HepG2 (cell line): ENCODE measurements around the gene GYG1. TPM values are rescaled to one million over a fixed set of nuclear protein-coding genes. Genes with fewer than 3 reads are reported as not detected.

ENCODE experiments used
- ATAC-seq: fragments of 200-7000 bp; cut with Tn5 transposase; 3 replicates; pipeline ENCODE4 v1.9.1; 2020; ENCODE audit warnings: mild to moderate bottlenecking, moderate library complexity
- BruUV-seq: library from RNA; stranded (reverse); fragments of 400-500 nt; replicated peaks from 2 replicates; lab custom pipeline; 2021; lab: Mats Ljungman, UMichigan
- CTCF ChIA-PET: fragments of 300-600 bp; formaldehyde crosslinking; extraction: SDS; loops from one replicate; lab custom pipeline; 2021; ENCODE audit warnings: low total read pairs, inconsistent platforms, low intra/inter-chr PET ratio; lab: Yijun Ruan, JAX
- POLR2A ChIA-PET: fragments of 350-600 bp; sonication (Branson Sonifier 250); formaldehyde crosslinking; loops from one replicate; lab custom pipeline; 2020; ENCODE audit warnings: antibody characterized with exemption, inconsistent platforms; lab: Yijun Ruan, JAX
- DNase-seq: peaks from one replicate; pipeline ENCODE4 v3.0.0-alpha.2; 2015; ENCODE audit warnings: low spot score
- FAIRE-seq: peaks from 3 replicates; lab custom pipeline; 2011; peaks lifted over from hg19 to GRCh38; lab: Jason Lieb, UNC
- H2AFZ ChIP-seq: one replicate; pipeline ENCODE4 v1.6.1; 2011; ENCODE audit warnings: low read length, inconsistent platforms
- H3K27ac ChIP-seq: fragments of 300-600 bp; 3 replicates; pipeline ENCODE4 v1.8.0; 2011; ENCODE audit warnings: mixed run types, mild to moderate bottlenecking, mixed read lengths, low read length, inconsistent platforms; ENCODE audit not compliant: insufficient read depth; ENCODE audit errors: extremely low read length
- H3K27me3 ChIP-seq, 2 experiments: fragments of 200-600 bp in 1 of 2; 2 replicates in 1 of 2; 3 replicates in 1 of 2; pipeline versions ENCODE4 v1.6.0 to v1.8.0; 2011; ENCODE audit warnings: low read length in 2 of 2, mild to moderate bottlenecking in 2 of 2, moderate library complexity in 2 of 2, inconsistent platforms in 1 of 2; ENCODE audit not compliant: insufficient read depth in 2 of 2, control insufficient read depth in 1 of 2
- H3K36me3 ChIP-seq, 2 experiments: fragments of 200-600 bp in 1 of 2; replicated peaks in 1 of 2; 2 replicates in 1 of 2; 3 replicates in 1 of 2; pipeline versions ENCODE4 v1.5.1 to v1.8.0; 2011; ENCODE audit warnings: low read length in 2 of 2, inconsistent platforms in 1 of 2; ENCODE audit not compliant: insufficient read depth in 2 of 2, control insufficient read depth in 1 of 2
- H3K4me1 ChIP-seq: 2 replicates; pipeline ENCODE4 v1.5.1; 2012; ENCODE audit warnings: low read length, inconsistent platforms; ENCODE audit not compliant: insufficient read depth
- H3K4me2 ChIP-seq: 2 replicates; pipeline ENCODE4 v1.6.0; 2011; ENCODE audit warnings: low read depth, low read length, inconsistent platforms
- H3K4me3 ChIP-seq, 3 experiments: fragments of 200-600 bp in 1 of 3; sonication (generic), shearing (Covaris generic) in 1 of 3; replicated peaks in 1 of 3; 2 replicates each; pipeline ENCODE4 v1.5.1; 2011 to 2016; ENCODE audit warnings: low read length in 3 of 3, inconsistent platforms in 2 of 3, low read depth in 2 of 3, mild to moderate bottlenecking in 2 of 3, control low read depth in 1 of 3, mixed read lengths in 1 of 3; ENCODE audit not compliant: insufficient read depth in 1 of 3
- H3K79me2 ChIP-seq: one replicate; pipeline ENCODE4 v1.6.1; 2011; ENCODE audit warnings: low read length, inconsistent platforms; ENCODE audit not compliant: insufficient read depth
- H3K9ac ChIP-seq: 2 replicates; pipeline ENCODE4 v1.6.0; 2011; ENCODE audit warnings: mild to moderate bottlenecking, low read depth, low read length, inconsistent platforms; ENCODE audit not compliant: insufficient read depth
- H3K9me3 ChIP-seq: 2 replicates; pipeline ENCODE4 v1.5.1; 2012; ENCODE audit warnings: mild to moderate bottlenecking, low read length
- H4K20me1 ChIP-seq: 2 replicates; pipeline ENCODE4 v1.6.0; 2011; ENCODE audit warnings: inconsistent platforms, mild to moderate bottlenecking, low read length, moderate library complexity; ENCODE audit not compliant: insufficient read depth
- ATAD3A ChIP-seq: sonication (generic); formaldehyde crosslinking; IDR thresholded peaks from 2 replicates; pipeline ENCODE4 v1.4.0; 2020; ENCODE audit warnings: missing genetic modification reagents
- KDM6A ChIP-seq: IDR thresholded peaks from 2 replicates; pipeline ENCODE4 v1.6.1; 2016; ENCODE audit warnings: low read depth
- NKX3-1 ChIP-seq: sonication (generic); formaldehyde crosslinking; IDR thresholded peaks from 2 replicates; pipeline ENCODE4 v1.5.0; 2020; ENCODE audit warnings: missing genetic modification reagents
- SMARCE1 ChIP-seq: fragments of 450-650 bp; IDR thresholded peaks from 2 replicates; pipeline ENCODE4 v1.6.1; 2017; ENCODE audit warnings: borderline replicate concordance
- TBP ChIP-seq: sonication (generic); formaldehyde crosslinking; IDR thresholded peaks from 2 replicates; pipeline ENCODE4 v1.5.0; 2020; ENCODE audit warnings: missing genetic modification reagents
- ZIK1 ChIP-seq: sonication (generic); formaldehyde crosslinking; IDR thresholded peaks from 2 replicates; pipeline ENCODE4 v1.5.0; 2020; ENCODE audit warnings: mild to moderate bottlenecking, low read depth, missing genetic modification reagents, borderline replicate concordance
- ZNF350 ChIP-seq: sonication (generic); formaldehyde crosslinking; IDR thresholded peaks from 2 replicates; pipeline ENCODE4 v1.4.0; 2020; ENCODE audit warnings: mild to moderate bottlenecking, low read depth, missing genetic modification reagents, borderline replicate concordance
- ZNF572 ChIP-seq: sonication (generic); formaldehyde crosslinking; IDR thresholded peaks from 2 replicates; pipeline ENCODE4 v1.5.1; 2020; ENCODE audit warnings: mild to moderate bottlenecking, missing genetic modification reagents
- ZNF784 ChIP-seq: sonication (generic); formaldehyde crosslinking; IDR thresholded peaks from 2 replicates; pipeline ENCODE4 v1.5.1; 2020; ENCODE audit warnings: missing genetic modification reagents, mild to moderate bottlenecking, borderline replicate concordance
- WGBS: methylation state at CpG from one replicate; pipeline ENCODE4 v1.1.6; 2017; ENCODE audit warnings: low lambda C conversion rate; 5-methylcytosine and 5-hydroxymethylcytosine counted together
- in situ Hi-C: cut with HindIII; loops from 2 replicates; pipeline ENCODE4 v1.10.0; 2017; ENCODE audit warnings: low pct_unique_long_range_greater_than_20kb; ENCODE audit not compliant: extremely low pct_ligation_motif_present
- intact Hi-C: fragments of 100-400 bp; cut with micrococcal nuclease; formaldehyde crosslinking; loops from one replicate; pipeline ENCODE4 v1.10.0; 2022; ENCODE audit not compliant: unreplicated experiment
- polyA plus RNA-seq, 8 experiments: library from polyadenylated mRNA; depleted of rRNA in 3 of 8; stranded (reverse) in 7 of 8; unstranded in 1 of 8; fragments of >200 nt; fragmentation: Illumina TruSeq in 4 of 8; extraction: Trizol in 4 of 8; gene quantifications; 2 replicates each; pipeline versions ENCODE4 v1.2.1 to v1.2.3, GENCODE V29; 2011 to 2016; ENCODE audit warnings: low read depth in 4 of 8, missing spikeins in 1 of 8, mixed read lengths in 1 of 8; ENCODE audit not compliant: insufficient read depth in 1 of 8
- total RNA-seq, 5 experiments: library from RNA; depleted of rRNA; stranded (reverse); fragments of >200 nt; fragmentation: Illumina TruSeq; extraction: Trizol; gene quantifications; 2 replicates each; pipeline ENCODE4 v1.2.3, GENCODE V29; 2016; ENCODE audit warnings: low read depth in 1 of 5
- TF ChIP-seq, protein P1 (sequence below): sonication (generic); formaldehyde crosslinking; IDR thresholded peaks from 2 replicates; pipeline ENCODE4 v1.8.1; 2023; ENCODE audit warnings: mild to moderate bottlenecking, missing genetic modification reagents
- TF ChIP-seq, protein P2 (sequence below), 2 experiments: IDR thresholded peaks; 2 replicates each; pipeline ENCODE4 v1.6.1; 2011 to 2012; ENCODE audit warnings: low read length in 2 of 2, borderline replicate concordance in 1 of 2, low read depth in 1 of 2, mild to moderate bottlenecking in 1 of 2, moderate library complexity in 1 of 2

GYG1 gene
- total and polyA plus RNA-seq, 2 of the 13 experiments (the other 11 are each of a cell fraction or from before 2014, with no cell fraction given) = 15.7 to 28.1 TPM

DNA sequence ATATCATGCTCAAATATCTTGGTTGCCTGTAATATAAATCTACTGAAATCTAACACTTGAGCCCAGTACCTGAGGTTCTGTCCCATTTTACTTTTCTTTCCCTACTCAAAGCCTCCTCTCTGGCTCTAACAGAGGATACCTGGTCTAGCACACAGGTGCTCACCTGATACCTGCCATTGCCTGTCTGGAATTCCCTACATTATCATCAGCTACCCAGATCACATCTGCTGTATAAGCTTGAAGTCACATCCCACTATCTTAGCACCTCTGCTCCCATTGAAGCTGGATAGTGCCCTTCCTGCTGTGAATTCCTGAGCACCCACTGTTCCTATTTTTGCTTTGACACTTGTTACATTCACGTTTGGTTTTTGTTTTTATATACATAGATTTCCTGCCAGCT is 30.5 kb downstream of the GYG1 start:
- FAIRE-seq (no peak), DNase-seq (no peak), ATAC-seq (no peak)
- no TSS peak for BruUV-seq
- WGBS = 80% methylated on average over 1 of the region's 1 CpG
- Histone ChIP-seq H3K27ac (no peak overlapping the region), H3K79me2 (no peaks in the 10 kb centered on the region), H3K4me1 (peaks cover 23% of the 10 kb centered on the region), H3K27me3 (no peaks in the 10 kb centered on the region), H3K4me3 (no peak overlapping the region), H3K9ac (no peak overlapping the region), H2AFZ (no peak overlapping the region), H4K20me1 (no peaks in the 10 kb centered on the region), H3K9me3 (peaks cover 8% of the 10 kb centered on the region; the same call in 1 of the 2 replicates), H3K4me2 (no peak overlapping the region), H3K36me3 (peaks cover 3 to 26% of the 10 kb centered on the region in 2 experiments; a peak in 3 of 5 replicates)
- POLR2A ChIA-PET = no interaction called here
- no peak for TF ChIP-seq KDM6A
- no peak for TF ChIP-seq ZNF572 (CRISPR knock-in tag)
- no peak for TF ChIP-seq NKX3-1
- no peak for TF ChIP-seq SMARCE1
- no peak for TF ChIP-seq TBP (CRISPR knock-in tag)
- TF ChIP-seq, protein P1, sequence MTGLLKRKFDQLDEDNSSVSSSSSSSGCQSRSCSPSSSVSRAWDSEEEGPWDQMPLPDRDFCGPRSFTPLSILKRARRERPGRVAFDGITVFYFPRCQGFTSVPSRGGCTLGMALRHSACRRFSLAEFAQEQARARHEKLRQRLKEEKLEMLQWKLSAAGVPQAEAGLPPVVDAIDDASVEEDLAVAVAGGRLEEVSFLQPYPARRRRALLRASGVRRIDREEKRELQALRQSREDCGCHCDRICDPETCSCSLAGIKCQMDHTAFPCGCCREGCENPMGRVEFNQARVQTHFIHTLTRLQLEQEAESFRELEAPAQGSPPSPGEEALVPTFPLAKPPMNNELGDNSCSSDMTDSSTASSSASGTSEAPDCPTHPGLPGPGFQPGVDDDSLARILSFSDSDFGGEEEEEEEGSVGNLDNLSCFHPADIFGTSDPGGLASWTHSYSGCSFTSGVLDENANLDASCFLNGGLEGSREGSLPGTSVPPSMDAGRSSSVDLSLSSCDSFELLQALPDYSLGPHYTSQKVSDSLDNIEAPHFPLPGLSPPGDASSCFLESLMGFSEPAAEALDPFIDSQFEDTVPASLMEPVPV = no peak
- TF ChIP-seq, protein P2, sequence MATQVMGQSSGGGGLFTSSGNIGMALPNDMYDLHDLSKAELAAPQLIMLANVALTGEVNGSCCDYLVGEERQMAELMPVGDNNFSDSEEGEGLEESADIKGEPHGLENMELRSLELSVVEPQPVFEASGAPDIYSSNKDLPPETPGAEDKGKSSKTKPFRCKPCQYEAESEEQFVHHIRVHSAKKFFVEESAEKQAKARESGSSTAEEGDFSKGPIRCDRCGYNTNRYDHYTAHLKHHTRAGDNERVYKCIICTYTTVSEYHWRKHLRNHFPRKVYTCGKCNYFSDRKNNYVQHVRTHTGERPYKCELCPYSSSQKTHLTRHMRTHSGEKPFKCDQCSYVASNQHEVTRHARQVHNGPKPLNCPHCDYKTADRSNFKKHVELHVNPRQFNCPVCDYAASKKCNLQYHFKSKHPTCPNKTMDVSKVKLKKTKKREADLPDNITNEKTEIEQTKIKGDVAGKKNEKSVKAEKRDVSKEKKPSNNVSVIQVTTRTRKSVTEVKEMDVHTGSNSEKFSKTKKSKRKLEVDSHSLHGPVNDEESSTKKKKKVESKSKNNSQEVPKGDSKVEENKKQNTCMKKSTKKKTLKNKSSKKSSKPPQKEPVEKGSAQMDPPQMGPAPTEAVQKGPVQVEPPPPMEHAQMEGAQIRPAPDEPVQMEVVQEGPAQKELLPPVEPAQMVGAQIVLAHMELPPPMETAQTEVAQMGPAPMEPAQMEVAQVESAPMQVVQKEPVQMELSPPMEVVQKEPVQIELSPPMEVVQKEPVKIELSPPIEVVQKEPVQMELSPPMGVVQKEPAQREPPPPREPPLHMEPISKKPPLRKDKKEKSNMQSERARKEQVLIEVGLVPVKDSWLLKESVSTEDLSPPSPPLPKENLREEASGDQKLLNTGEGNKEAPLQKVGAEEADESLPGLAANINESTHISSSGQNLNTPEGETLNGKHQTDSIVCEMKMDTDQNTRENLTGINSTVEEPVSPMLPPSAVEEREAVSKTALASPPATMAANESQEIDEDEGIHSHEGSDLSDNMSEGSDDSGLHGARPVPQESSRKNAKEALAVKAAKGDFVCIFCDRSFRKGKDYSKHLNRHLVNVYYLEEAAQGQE (IDR thresholded peaks at IDR 0.05; ENCODE audit: borderline replicate concordance in 1 of 2, low read depth in 1 of 2, low read length in 2 of 2) = no peak
- TF ChIP-seq ZIK1 (CRISPR knock-in tag) = no peak
- no peak for TF ChIP-seq ATAD3A (CRISPR knock-in tag)
- TF ChIP-seq ZNF350 (CRISPR knock-in tag) = no peak
- TF ChIP-seq ZNF784 (CRISPR knock-in tag) = no peak
- intact Hi-C loops (no loop called here), in situ Hi-C loops (no loop called here)
- CTCF ChIA-PET = no interaction called here
